GM21619 (cell line): ENCODE data around the gene STARD8.

Experiments
- ATAC-seq: cut with Tn5 transposase; IDR thresholded peaks from one replicate; pipeline ENCODE4 v1.9.1; 2021; ENCODE audit not compliant: unreplicated experiment

STARD8 gene

GRCh38 chrX:68749426-68749825 is 102.0 kb downstream of the STARD8 start:
- ATAC-seq: no peak

- no peak for ATAC-seq
Observed at GRCh38 chrX:68750316-68750715, 102.8 kb downstream of the STARD8 start.

GRCh38 chrX:68751372-68751771 is 103.9 kb downstream of the STARD8 start:
- ATAC-seq: no peak

- ATAC-seq: no peak
Observed at GRCh38 chrX:68753218-68753617, 105.8 kb downstream of the STARD8 start.

GRCh38 chrX:68754406-68754805 is 106.9 kb downstream of the STARD8 start:
- ATAC-seq: no peak

- no peak for ATAC-seq
Observed at GRCh38 chrX:68755616-68756125, 108.2 kb downstream of the STARD8 start.

- no peak for ATAC-seq
Observed at GRCh38 chrX:68757331-68757730, 109.9 kb downstream of the STARD8 start.

- ATAC-seq: no peak
Observed at GRCh38 chrX:68757731-68758130, 110.3 kb downstream of the STARD8 start.

- ATAC-seq: no peak
Observed at GRCh38 chrX:68758671-68759070, 111.2 kb downstream of the STARD8 start.

- ATAC-seq: no peak
Observed at GRCh38 chrX:68761086-68761485, 113.6 kb downstream of the STARD8 start.

- no peak for ATAC-seq
Observed at GRCh38 chrX:68762766-68763165, 115.3 kb downstream of the STARD8 start.

- no peak for ATAC-seq
Observed at GRCh38 chrX:68763481-68763880, 116.0 kb downstream of the STARD8 start.
